GM12864 (cell line): ENCODE results near the gene MSGN1.

Source experiments
- DNase-seq: peaks from one replicate; pipeline ENCODE4 v3.0.0-alpha.2; 2011; ENCODE audit warnings: low read depth
- H3K4me3 ChIP-seq: 2 replicates; pipeline ENCODE4 v1.5.1; 2011; ENCODE audit warnings: mild to moderate bottlenecking, low read depth, low read length, control low read depth
- CTCF ChIP-seq: IDR thresholded peaks from 2 replicates; pipeline ENCODE4 v1.5.1; 2011; ENCODE audit warnings: low read depth, mild to moderate bottlenecking, moderate library complexity, low read length, control low read depth, inconsistent platforms; ENCODE audit errors: missing control alignments

MSGN1 gene

GRCh38 chr2:17786727-17787126, 29.5 kb upstream of the MSGN1 start:
- no peak for TF ChIP-seq CTCF
- DNase-seq: no peak
- no peak overlapping the region for H3K4me3 ChIP-seq

GRCh38 chr2:17788773-17789172, 27.5 kb upstream of the MSGN1 start:
- TF ChIP-seq CTCF: no peak
- H3K4me3 ChIP-seq: no peak overlapping the region
- DNase-seq: no peak

GRCh38 chr2:17790536-17790935, 25.7 kb upstream of the MSGN1 start:
- no peak overlapping the region for H3K4me3 ChIP-seq
- no peak for TF ChIP-seq CTCF
- no peak for DNase-seq

GRCh38 chr2:17791121-17791816, 25.0 kb upstream of the MSGN1 start:
- no peak overlapping the region for H3K4me3 ChIP-seq
- no peak for TF ChIP-seq CTCF
- no peak for DNase-seq

- no peak for TF ChIP-seq CTCF
- DNase-seq: no peak
- no peak overlapping the region for H3K4me3 ChIP-seq
These were observed 24.5 kb upstream of the MSGN1 start for GRCh38 chr2:17791817-17792130.

- DNase-seq: no peak
- no peak for TF ChIP-seq CTCF
- no peak overlapping the region for H3K4me3 ChIP-seq
These were observed 23.7 kb upstream of the MSGN1 start for GRCh38 chr2:17792515-17792914.

- TF ChIP-seq CTCF: no peak
- DNase-seq: no peak
- H3K4me3 ChIP-seq: no peak overlapping the region
These were observed 23.0 kb upstream of the MSGN1 start for GRCh38 chr2:17793296-17793695.
